Small intestine (tissue), 7 donors: ENCODE measurements around the gene KRT86. TPM values are rescaled to one million over a fixed set of nuclear protein-coding genes. Genes with fewer than 3 reads are reported as not detected.
A peak's percentile ranks its signal among the peaks of the same experiment; 100 is the strongest.
"Not testable (repeated sequence)": the region's sequence is repeated elsewhere in the genome, so short reads cannot be mapped to it uniquely, and the experiment has no call there.

Experiments
- DNase-seq, 2 donors: peaks; one replicate each; pipeline versions ENCODE4 v3.0.0 to v3.0.0-alpha.2; 2013
- FAIRE-seq: peaks from 2 replicates; lab custom pipeline; 2012; peaks lifted over from hg19 to GRCh38; lab: Jason Lieb, UNC
- H3K27ac ChIP-seq, 3 donors: one replicate each; pipeline ENCODE4 v1.5.1; 2013; ENCODE audit warnings: low read length in 2 of 3, mild to moderate bottlenecking in 2 of 3, control low read depth in 1 of 3, inconsistent platforms in 1 of 3, low read depth in 1 of 3, moderate library complexity in 1 of 3
- H3K27me3 ChIP-seq, 3 donors: one replicate each; pipeline ENCODE4 v1.6.1; 2013; ENCODE audit warnings: low read length in 3 of 3, inconsistent platforms in 1 of 3; ENCODE audit not compliant: control insufficient read depth in 3 of 3, insufficient read depth in 3 of 3
- H3K36me3 ChIP-seq, 3 donors: one replicate each; pipeline ENCODE4 v1.6.1; 2013; ENCODE audit warnings: low read length in 3 of 3, inconsistent platforms in 1 of 3, low read depth in 1 of 3, mild to moderate bottlenecking in 1 of 3, moderate library complexity in 1 of 3; ENCODE audit not compliant: control insufficient read depth in 3 of 3, insufficient read depth in 2 of 3
- H3K4me1 ChIP-seq, 3 donors: one replicate each; pipeline ENCODE4 v1.6.1; 2013; ENCODE audit warnings: low read length in 2 of 3, inconsistent platforms in 1 of 3, low read depth in 1 of 3, mild to moderate bottlenecking in 1 of 3, moderate library complexity in 1 of 3; ENCODE audit not compliant: control insufficient read depth in 3 of 3, insufficient read depth in 2 of 3
- H3K4me3 ChIP-seq, 3 donors: one replicate each; pipeline ENCODE4 v1.5.1; 2013; ENCODE audit warnings: low read length in 3 of 3, control low read depth in 1 of 3, inconsistent platforms in 1 of 3, low read depth in 1 of 3, mild to moderate bottlenecking in 1 of 3, moderate library complexity in 1 of 3
- H3K9me3 ChIP-seq, 2 donors: one replicate each; pipeline ENCODE4 v1.6.1; 2013; ENCODE audit warnings: low read depth in 1 of 2, low read length in 1 of 2; ENCODE audit not compliant: control insufficient read depth in 2 of 2, insufficient read depth in 1 of 2
- WGBS, 3 donors: extraction: QIAGEN DNeasy Blood & Tissue Kit; methylation state at CpG; one replicate each; pipeline ENCODE4 v1.1.7; 2013; 5-methylcytosine and 5-hydroxymethylcytosine counted together
- polyA plus RNA-seq, 4 donors: library from polyadenylated mRNA; stranded (reverse) in 3 of 4; unstranded in 1 of 4; fragments of 200-250 nt in 3 of 4; fragments of 120-200 nt in 1 of 4; gene quantifications; one replicate each; pipeline versions ENCODE4 v1.2.1 to v1.2.3, GENCODE V29; 2013
- donor health status: healthy with polysubstance abuse.
- donor health status: control.
- donor health status: control.
- donor health status: Bipolar disorder and iron deficiency.
- donor health status: healthy.

The KRT86 gene
- polyA plus RNA-seq, 4 donors = 0.01 to 0.84 (median 0.54) TPM; not detected in 1

DNA sequence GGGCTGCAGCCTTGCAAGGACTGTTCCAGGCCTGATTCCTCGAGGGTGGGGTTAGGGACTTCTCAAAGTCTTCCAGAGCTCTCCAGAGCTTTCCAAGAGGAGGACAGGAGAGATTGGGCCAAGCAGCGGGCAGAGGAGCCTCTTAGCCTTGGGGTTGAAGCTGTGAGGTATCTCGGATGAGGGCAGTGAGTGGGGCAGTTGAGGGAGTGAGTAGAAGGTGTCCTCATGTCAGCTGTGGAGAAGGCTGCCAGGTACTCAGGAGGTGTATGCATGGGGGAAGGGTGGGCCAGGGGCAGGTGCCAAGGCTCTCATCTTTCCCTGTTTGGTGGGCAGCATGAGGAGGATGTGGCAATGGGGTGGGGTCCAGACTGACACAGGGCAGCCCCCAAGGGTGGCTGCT, 39.0 kb downstream of the KRT86 start:
- H3K9me3 ChIP-seq = no peaks in the 10 kb centered on the region
- 61 to 71% (median 63%) methylated on average over 3 of the region's 3 CpGs for WGBS, 3 donors
- DNase-seq (no peak), FAIRE-seq (no peak)
- peaks cover 4 to 14% (median 6%) of the 10 kb centered on the region in 3 donors for H3K27me3 ChIP-seq
- H3K36me3 ChIP-seq = no peaks in the 10 kb centered on the region
- H3K4me3 ChIP-seq = no peak overlapping the region
- H3K4me1 ChIP-seq = peaks cover 0 to 1% (median 0%) of the 10 kb centered on the region in 3 donors
- no peak overlapping the region for H3K27ac ChIP-seq

DNA sequence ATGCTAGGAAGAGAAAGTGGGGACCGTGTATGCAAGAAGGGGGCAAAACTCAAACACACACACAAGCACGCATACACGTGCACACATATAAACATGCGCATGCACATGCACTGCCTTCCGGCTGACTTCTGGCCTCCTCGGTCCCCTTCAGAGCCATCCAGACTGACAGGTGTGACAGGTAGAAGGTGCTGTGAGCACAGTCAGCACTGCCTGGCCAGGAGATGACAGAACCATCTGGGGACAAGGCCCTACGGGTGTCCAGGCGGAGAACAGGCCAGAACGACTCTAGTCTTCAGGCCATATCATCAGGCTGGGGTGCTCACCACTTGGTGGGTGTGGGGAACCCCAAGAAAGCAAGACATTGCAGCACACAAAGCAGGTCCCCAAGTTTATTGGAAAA, 39.5 kb downstream of the KRT86 start:
- peaks cover 2 to 14% (median 6%) of the 10 kb centered on the region in 3 donors for H3K27me3 ChIP-seq

DNA sequence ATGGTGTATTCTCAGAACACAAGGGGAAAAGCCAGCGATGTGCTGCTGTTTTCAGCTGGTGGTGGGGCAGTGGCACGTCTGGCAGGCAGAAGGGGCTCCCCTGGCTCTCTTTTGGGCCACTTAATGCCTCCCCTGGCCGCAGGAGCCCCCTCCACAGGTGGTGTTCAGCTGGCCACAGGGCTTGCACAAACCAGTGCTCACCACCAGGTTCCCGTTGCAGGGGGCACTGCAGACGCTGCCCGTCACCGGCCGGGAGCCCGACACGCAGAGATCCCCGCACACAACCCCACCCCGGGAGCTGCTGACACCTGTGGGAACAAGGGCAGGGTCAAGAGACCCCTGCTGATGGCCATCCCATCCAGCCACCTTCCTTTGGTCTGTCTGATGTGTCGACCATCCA, 40.1 kb downstream of the KRT86 start:
- no peaks in the 10 kb centered on the region for H3K4me1 ChIP-seq
- DNase-seq (no peak), FAIRE-seq (no peak)
- no peak overlapping the region for H3K27ac ChIP-seq
- no peaks in the 10 kb centered on the region for H3K9me3 ChIP-seq
- peaks cover 0 to 12% (median 2%) of the 10 kb centered on the region in 3 donors for H3K27me3 ChIP-seq
- WGBS, 3 donors = 78 to 89% (median 85%) methylated on average over 12 to 13 of the region's 13 CpGs
- H3K36me3 ChIP-seq = no peaks in the 10 kb centered on the region
- H3K4me3 ChIP-seq = no peak overlapping the region

More for the DNA sequence above, 39.5 kb downstream of the KRT86 start:
- FAIRE-seq = no peak
- WGBS, 3 donors = 79 to 85% (median 84%) methylated on average over 9 of the region's 9 CpGs
- no peak for DNase-seq
- no peaks in the 10 kb centered on the region for H3K36me3 ChIP-seq
- no peaks in the 10 kb centered on the region for H3K9me3 ChIP-seq
- no peak overlapping the region for H3K27ac ChIP-seq
- H3K4me3 ChIP-seq = no peak overlapping the region
- no peaks in the 10 kb centered on the region for H3K4me1 ChIP-seq

DNA sequence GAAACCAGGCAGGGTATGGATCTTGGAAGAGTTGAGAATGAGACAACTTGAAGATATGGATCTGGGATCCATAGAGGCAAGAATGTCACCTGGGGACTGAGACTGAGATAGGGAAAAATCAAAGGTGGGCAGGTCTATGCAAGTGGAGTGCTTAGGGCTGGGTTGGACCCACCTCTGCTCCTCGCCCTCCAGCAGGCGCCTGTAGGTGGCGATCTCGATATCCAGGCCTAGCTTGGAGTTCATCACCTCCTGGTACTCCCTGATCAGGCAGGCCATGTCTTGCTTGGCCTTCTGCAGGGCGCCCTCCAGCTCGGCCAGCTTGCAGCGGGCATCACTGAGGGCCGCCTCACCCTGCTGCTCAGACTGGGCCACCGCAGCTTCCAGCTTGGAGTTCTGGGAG, 41.3 kb downstream of the KRT86 start:
- not testable (repeated sequence) for H3K9me3 ChIP-seq, H3K4me1 ChIP-seq, H3K4me3 ChIP-seq, H3K27ac ChIP-seq, H3K36me3 ChIP-seq, FAIRE-seq
- peaks cover 0 to 18% (median 3%) of the 10 kb centered on the region in 3 donors for H3K27me3 ChIP-seq
- 46 to 63% (median 55%) methylated on average over 9 of the region's 9 CpGs for WGBS, 3 donors
- DNase-seq = peak; percentile 20 to 30

DNA sequence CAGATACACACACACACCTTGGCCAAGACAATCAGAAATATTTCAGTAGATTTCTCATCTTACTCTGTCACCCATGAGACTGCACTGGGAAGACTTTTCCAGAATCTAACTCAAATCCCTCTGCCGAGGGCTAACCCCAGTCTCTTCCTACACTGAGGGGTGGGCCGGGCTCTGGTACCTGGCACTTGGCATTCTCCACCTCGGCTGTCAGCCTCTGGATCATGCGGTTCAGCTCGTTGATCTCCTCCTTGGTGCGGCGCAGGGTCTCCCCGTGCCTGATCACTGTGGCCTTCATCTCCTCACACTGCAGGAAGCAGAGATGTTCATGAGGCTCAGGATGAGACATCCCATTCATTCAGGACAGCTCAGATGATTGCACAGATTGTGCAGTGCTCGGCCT, 41.8 kb downstream of the KRT86 start:
- DNase-seq = no peak
- Histone ChIP-seq H3K9me3 (no peaks in the 10 kb centered on the region), H3K4me3 (no peak overlapping the region), H3K36me3 (no peaks in the 10 kb centered on the region), H3K27ac (no peak overlapping the region), H3K27me3 (peaks cover 0 to 21% (median 3%) of the 10 kb centered on the region in 3 donors), H3K4me1 (no peaks in the 10 kb centered on the region)
- FAIRE-seq = no peak
- WGBS, 3 donors = 83 to 92% (median 90%) methylated on average over 9 of the region's 9 CpGs

DNA sequence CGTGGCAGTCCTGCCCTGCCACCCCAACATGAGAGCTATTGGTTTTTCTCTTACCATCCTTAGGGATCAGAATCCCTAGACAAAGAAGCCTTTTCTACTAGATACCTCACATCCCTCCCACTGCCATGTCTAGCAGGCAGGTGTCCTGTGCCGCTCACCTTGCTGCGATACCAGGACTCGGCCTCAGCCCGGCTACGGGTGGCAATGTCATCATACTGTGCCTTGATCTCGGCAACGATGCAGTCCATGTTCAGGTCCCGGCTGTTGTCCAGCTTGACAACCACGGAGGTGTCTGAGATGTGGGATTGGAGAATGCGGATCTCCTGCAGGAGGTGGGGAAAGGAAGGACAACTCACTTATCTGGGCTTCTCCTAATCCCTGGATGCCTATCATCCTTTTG, 42.3 kb downstream of the KRT86 start:
- FAIRE-seq = no peak
- 83 to 93% (median 88%) methylated on average over 11 of the region's 11 CpGs for WGBS, 3 donors
- no peak overlapping the region for H3K4me3 ChIP-seq

DNA sequence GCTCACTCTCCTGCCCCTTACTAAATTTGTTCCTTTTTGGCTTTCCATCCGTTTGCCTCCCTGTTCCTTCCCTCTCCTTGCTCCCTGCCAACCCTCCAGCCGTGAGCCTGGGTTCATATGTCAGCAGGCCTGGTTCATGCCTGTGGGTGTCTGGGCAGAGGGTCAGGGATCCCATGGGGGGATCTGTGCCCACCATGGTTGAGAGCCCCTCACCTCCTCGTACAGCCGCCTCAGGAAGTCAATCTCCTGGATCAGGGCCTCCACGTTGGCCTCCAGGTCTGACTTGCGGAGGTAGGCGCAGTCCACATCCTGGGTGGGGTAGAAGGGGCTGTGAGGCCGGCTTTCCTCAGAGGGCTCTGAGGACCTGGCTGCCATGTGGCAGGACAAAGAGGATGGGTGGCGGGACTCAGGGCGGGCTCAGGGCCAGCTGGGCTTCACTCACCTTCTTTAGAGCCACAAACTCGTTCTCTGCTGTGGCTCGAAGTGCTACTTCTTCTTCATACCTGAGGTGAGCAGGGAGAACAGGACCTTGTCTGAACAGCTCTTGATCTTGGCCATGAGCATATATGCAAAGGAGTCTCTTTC, 43.1 kb downstream of the KRT86 start:
- WGBS, 3 donors = 88 to 91% (median 89%) methylated on average over 11 to 12 of the region's 12 CpGs
- Histone ChIP-seq H3K27ac (no peak overlapping the region), H3K4me3 (no peak overlapping the region), H3K4me1 (no peaks in the 10 kb centered on the region), H3K27me3 (peaks cover 0 to 24% (median 5%) of the 10 kb centered on the region in 3 donors), H3K9me3 (no peaks in the 10 kb centered on the region), H3K36me3 (no peaks in the 10 kb centered on the region)
- no peak for DNase-seq
- FAIRE-seq = no peak

More for the DNA sequence above, 42.3 kb downstream of the KRT86 start:
- Histone ChIP-seq H3K27ac (no peak overlapping the region), H3K27me3 (peaks cover 0 to 26% (median 3%) of the 10 kb centered on the region in 3 donors), H3K4me1 (no peaks in the 10 kb centered on the region), H3K36me3 (no peaks in the 10 kb centered on the region), H3K9me3 (no peaks in the 10 kb centered on the region)
- no peak for DNase-seq

DNA sequence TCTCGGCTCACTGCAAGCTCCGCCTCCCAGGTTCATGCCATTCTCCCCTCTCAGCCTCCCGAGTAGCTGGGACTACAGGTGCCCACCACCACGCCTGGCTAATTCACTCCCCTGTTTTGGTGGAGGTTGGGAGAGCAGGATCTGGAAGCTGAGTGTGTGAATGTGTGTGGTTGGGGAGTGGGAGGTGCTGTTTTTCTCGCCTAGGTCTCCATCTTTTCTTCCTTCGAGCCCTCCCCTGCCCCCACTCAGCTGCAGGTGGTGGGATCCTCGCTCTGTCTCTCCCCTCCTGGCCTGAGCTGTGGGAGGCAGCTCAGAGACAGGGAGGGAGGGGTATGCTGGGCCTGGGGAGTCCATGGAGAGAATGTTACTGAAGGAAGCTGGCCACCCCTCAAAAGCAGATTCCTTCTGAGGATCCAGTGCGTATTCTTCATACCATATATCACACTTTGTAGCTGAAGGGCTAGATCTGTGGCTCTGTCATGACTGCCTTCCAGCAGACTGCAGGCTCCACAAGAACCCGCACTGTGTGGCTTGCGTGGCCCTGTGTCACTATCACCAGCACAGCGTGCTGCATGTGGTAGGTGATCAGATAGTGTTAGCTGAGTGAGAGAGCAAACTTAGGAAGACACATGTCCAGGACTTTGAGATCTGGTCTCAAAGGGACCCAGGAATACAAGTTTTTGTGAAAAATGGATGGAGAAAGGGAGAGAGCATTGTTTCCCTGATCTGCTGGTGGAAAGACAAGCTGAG, 44.0 kb downstream of the KRT86 start:
- no peaks in the 10 kb centered on the region for H3K4me1 ChIP-seq
- no peaks in the 10 kb centered on the region for H3K36me3 ChIP-seq
- WGBS, 3 donors = 80 to 84% (median 84%) methylated on average over 10 to 11 of the region's 11 CpGs
- H3K27ac ChIP-seq = no peak overlapping the region
- FAIRE-seq = no peak
- no peak for DNase-seq
- H3K9me3 ChIP-seq = no peaks in the 10 kb centered on the region
- H3K27me3 ChIP-seq = peaks cover 0 to 24% (median 5%) of the 10 kb centered on the region in 3 donors
- no peak overlapping the region for H3K4me3 ChIP-seq
